ENCODE results near the gene DNAI4.

DNAI4 gene

GRCh38 chr1:66764994-66765578, 159.6 kb downstream of the DNAI4 start:
- peak; percentile 53 for DNase-seq (ENCODE audit: low read depth)

Data from fibroblast of gingiva (primary cell).